ENCODE data around the gene TAOK3.

DNA sequence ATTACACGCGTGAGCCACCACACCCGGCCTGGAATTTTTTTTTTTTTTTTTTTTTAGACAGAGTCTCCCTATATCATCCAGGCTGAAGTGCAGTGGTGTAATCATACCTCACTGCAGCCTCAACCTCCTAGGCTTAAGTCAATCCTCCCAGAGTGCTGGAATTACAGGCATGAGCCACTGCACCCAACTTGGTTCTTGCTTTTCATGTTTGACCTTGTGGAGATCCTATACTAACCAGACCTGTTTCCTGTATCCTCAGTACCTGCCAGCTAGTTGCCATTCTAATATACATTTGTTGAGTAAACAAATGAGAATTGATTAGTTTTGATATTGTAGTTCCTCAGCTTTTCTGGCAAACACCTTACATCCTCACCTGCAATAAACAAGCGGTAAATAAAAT is 265.7 kb downstream of the TAOK3 start:
- no peak for TF ChIP-seq ZBTB8A (IDR thresholded peaks at IDR 0.05; ENCODE audit: partially characterized antibody)
- no peak for TF ChIP-seq ZSCAN32 (CRISPR knock-in tag; IDR thresholded peaks at IDR 0.05)
- no peak for TF ChIP-seq CBX8 (IDR thresholded peaks at IDR 0.05; ENCODE audit: borderline replicate concordance, extremely low read depth, low read depth, low read length, poor library complexity, severe bottlenecking)
- no peak for TF ChIP-seq LEF1 (IDR thresholded peaks at IDR 0.05)
- TF ChIP-seq, protein P1, sequence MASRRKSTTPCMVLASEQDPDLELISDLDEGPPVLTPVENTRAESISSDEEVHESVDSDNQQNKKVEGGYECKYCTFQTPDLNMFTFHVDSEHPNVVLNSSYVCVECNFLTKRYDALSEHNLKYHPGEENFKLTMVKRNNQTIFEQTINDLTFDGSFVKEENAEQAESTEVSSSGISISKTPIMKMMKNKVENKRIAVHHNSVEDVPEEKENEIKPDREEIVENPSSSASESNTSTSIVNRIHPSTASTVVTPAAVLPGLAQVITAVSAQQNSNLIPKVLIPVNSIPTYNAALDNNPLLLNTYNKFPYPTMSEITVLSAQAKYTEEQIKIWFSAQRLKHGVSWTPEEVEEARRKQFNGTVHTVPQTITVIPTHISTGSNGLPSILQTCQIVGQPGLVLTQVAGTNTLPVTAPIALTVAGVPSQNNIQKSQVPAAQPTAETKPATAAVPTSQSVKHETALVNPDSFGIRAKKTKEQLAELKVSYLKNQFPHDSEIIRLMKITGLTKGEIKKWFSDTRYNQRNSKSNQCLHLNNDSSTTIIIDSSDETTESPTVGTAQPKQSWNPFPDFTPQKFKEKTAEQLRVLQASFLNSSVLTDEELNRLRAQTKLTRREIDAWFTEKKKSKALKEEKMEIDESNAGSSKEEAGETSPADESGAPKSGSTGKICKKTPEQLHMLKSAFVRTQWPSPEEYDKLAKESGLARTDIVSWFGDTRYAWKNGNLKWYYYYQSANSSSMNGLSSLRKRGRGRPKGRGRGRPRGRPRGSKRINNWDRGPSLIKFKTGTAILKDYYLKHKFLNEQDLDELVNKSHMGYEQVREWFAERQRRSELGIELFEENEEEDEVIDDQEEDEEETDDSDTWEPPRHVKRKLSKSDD (conservative IDR thresholded peaks at IDR 0.05; ENCODE audit: low read length) = no peak
- no peak for TF ChIP-seq SP1 (CRISPR knock-in tag; IDR thresholded peaks at IDR 0.05)

Data from K562 (cell line).